HepG2 (cell line): ENCODE data around the gene VTI1B.

ENCODE experiments used
- AFF4 ChIP-seq: sonication (generic); formaldehyde crosslinking; IDR thresholded peaks from 2 replicates; pipeline ENCODE4 v1.4.0; 2020; ENCODE audit warnings: missing genetic modification reagents
- DR1 ChIP-seq: sonication (generic); formaldehyde crosslinking; IDR thresholded peaks from 2 replicates; pipeline ENCODE4 v1.8.0; 2021; ENCODE audit warnings: mild to moderate bottlenecking, missing genetic modification reagents, inconsistent platforms
- EP300 ChIP-seq, 3 experiments: sonication (generic) in 1 of 3; formaldehyde crosslinking in 1 of 3; IDR thresholded peaks; 2 replicates each; pipeline versions ENCODE4 v1.5.1 to v1.6.1; 2011 to 2020; ENCODE audit warnings: low read depth in 2 of 3, low read length in 2 of 3, borderline replicate concordance in 1 of 3, improper control_type of control experiment in 1 of 3, mild to moderate bottlenecking in 1 of 3, missing genetic modification reagents in 1 of 3, moderate library complexity in 1 of 3
- IRF2 ChIP-seq: IDR thresholded peaks from 2 replicates; pipeline ENCODE4 v1.6.1; 2018; ENCODE audit warnings: missing genetic modification reagents, missing compliant biosample characterization
- KLF15 ChIP-seq: sonication (generic); formaldehyde crosslinking; IDR thresholded peaks from 2 replicates; pipeline ENCODE4 v1.8.1; 2023; ENCODE audit warnings: borderline replicate concordance, mild to moderate bottlenecking, inconsistent platforms, missing genetic modification reagents, mixed read lengths
- MIXL1 ChIP-seq: IDR thresholded peaks from 2 replicates; pipeline ENCODE4 v1.6.1; 2016
- RARG ChIP-seq: sonication (generic); formaldehyde crosslinking; IDR thresholded peaks from 2 replicates; pipeline ENCODE4 v1.4.0; 2020; ENCODE audit warnings: low read depth, mild to moderate bottlenecking, missing genetic modification reagents
- REST ChIP-seq, 2 experiments: IDR thresholded peaks; 2 replicates each; pipeline ENCODE4 v1.6.1; 2011 to 2012; ENCODE audit warnings: low read length in 2 of 2, borderline replicate concordance in 1 of 2, low read depth in 1 of 2, mild to moderate bottlenecking in 1 of 2, moderate library complexity in 1 of 2
- ZNF207 ChIP-seq: fragments of 450-650 bp; IDR thresholded peaks from 2 replicates; pipeline ENCODE4 v1.6.1; 2016; ENCODE audit warnings: antibody characterized with exemption, borderline replicate concordance
- ZNF576 ChIP-seq: sonication (generic); formaldehyde crosslinking; IDR thresholded peaks from 2 replicates; pipeline ENCODE4 v1.4.0; 2020; ENCODE audit warnings: mild to moderate bottlenecking, missing genetic modification reagents
- ZNF660 ChIP-seq: sonication (generic); formaldehyde crosslinking; IDR thresholded peaks from 2 replicates; pipeline ENCODE4 v1.5.1; 2020; ENCODE audit warnings: mild to moderate bottlenecking, low read depth, missing genetic modification reagents, borderline replicate concordance
- TF ChIP-seq, protein P1 (sequence below): IDR thresholded peaks from 2 replicates; pipeline ENCODE4 v1.6.1; 2016
- TF ChIP-seq, protein P2 (sequence below): sonication (generic); formaldehyde crosslinking; IDR thresholded peaks from 2 replicates; pipeline ENCODE4 v1.5.0; 2020; ENCODE audit warnings: mild to moderate bottlenecking, missing genetic modification reagents, moderate library complexity

DNA sequence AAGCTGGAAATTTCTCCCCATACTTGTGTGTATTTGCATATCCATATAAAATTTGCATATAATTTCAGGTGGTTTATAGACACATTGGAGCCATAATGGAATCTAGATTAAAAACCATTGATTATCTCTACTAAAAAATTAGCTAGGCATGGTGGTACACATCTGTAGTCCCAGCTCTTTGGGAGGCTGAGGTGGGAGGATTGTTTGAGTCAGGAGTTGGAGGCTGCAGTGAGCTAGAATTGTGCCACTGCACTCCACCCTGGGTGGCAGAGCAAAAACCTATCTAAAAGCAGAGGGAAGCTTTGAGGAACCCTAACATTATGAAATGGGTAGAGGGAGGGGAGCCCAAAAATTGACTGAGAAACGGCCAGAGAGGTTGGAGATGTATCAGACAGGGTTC is 23.7 kb upstream of the VTI1B start:
- TF ChIP-seq, protein P1, sequence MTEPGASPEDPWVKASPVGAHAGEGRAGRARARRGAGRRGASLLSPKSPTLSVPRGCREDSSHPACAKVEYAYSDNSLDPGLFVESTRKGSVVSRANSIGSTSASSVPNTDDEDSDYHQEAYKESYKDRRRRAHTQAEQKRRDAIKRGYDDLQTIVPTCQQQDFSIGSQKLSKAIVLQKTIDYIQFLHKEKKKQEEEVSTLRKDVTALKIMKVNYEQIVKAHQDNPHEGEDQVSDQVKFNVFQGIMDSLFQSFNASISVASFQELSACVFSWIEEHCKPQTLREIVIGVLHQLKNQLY (CRISPR knock-in tag) = no peak
- TF ChIP-seq ZNF207 (no peak), REST (IDR thresholded peaks at IDR 0.05; ENCODE audit: borderline replicate concordance in 1 of 2, low read depth in 1 of 2, low read length in 2 of 2) (no peak), KLF15 (CRISPR knock-in tag) (no peak), EP300 (IDR thresholded peaks at IDR 0.05; ENCODE audit: low read depth in 2 of 2, low read length in 2 of 2) (no peak), EP300 (CRISPR knock-in tag; IDR thresholded peaks at IDR 0.05; ENCODE audit: borderline replicate concordance) (no peak), AFF4 (CRISPR knock-in tag) (no peak), ZNF660 (CRISPR knock-in tag) (no peak), IRF2 (CRISPR knock-in tag) (no peak), RARG (CRISPR knock-in tag) (no peak), ZNF576 (CRISPR knock-in tag) (no peak), MIXL1 (CRISPR knock-in tag) (no peak), DR1 (CRISPR knock-in tag) (no peak)
- TF ChIP-seq, protein P2, sequence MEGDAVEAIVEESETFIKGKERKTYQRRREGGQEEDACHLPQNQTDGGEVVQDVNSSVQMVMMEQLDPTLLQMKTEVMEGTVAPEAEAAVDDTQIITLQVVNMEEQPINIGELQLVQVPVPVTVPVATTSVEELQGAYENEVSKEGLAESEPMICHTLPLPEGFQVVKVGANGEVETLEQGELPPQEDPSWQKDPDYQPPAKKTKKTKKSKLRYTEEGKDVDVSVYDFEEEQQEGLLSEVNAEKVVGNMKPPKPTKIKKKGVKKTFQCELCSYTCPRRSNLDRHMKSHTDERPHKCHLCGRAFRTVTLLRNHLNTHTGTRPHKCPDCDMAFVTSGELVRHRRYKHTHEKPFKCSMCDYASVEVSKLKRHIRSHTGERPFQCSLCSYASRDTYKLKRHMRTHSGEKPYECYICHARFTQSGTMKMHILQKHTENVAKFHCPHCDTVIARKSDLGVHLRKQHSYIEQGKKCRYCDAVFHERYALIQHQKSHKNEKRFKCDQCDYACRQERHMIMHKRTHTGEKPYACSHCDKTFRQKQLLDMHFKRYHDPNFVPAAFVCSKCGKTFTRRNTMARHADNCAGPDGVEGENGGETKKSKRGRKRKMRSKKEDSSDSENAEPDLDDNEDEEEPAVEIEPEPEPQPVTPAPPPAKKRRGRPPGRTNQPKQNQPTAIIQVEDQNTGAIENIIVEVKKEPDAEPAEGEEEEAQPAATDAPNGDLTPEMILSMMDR = no peak
